NCI-H1105 treated with DMSO at 0.1 percent for 48 hours (cell line): Measurements from ENCODE around the gene SGMS1.
"Not testable (repeated sequence)": the region's sequence is repeated elsewhere in the genome, so short reads cannot be mapped to it uniquely, and the experiment has no call there.

Experiments used
- DNase-seq: peaks from one replicate; lab custom pipeline; 2025; lab: John Stamatoyannopoulos, UW

SGMS1 gene

GRCh38 chr10:50582046-50582445 lies 41.7 kb downstream of the SGMS1 start:
- DNase-seq = no peak

- no peak for DNase-seq
These were observed 43.4 kb downstream of the SGMS1 start for GRCh38 chr10:50580262-50580891.

- no peak for DNase-seq
These were observed 44.1 kb downstream of the SGMS1 start for GRCh38 chr10:50579491-50580261.

GRCh38 chr10:50578949-50579348 lies 44.8 kb downstream of the SGMS1 start:
- DNase-seq = no peak

GRCh38 chr10:50577681-50578350 lies 45.9 kb downstream of the SGMS1 start:
- no peak for DNase-seq

- DNase-seq = no peak
These were observed 46.7 kb downstream of the SGMS1 start for GRCh38 chr10:50577010-50577409.

- no peak for DNase-seq
These were observed 47.4 kb downstream of the SGMS1 start for GRCh38 chr10:50576245-50576815.

GRCh38 chr10:50575477-50576244 lies 48.1 kb downstream of the SGMS1 start:
- DNase-seq = no peak

- DNase-seq = no peak
These were observed 48.8 kb downstream of the SGMS1 start for GRCh38 chr10:50574931-50575330.

- DNase-seq = no peak
These were observed 49.5 kb downstream of the SGMS1 start for GRCh38 chr10:50574305-50574704.

- DNase-seq = no peak
These were observed 51.7 kb downstream of the SGMS1 start for GRCh38 chr10:50572017-50572491.

GRCh38 chr10:50568750-50569149 lies 55.0 kb downstream of the SGMS1 start:
- not testable (repeated sequence) for DNase-seq

- peak; percentile 63 for DNase-seq
These were observed 56.4 kb downstream of the SGMS1 start for GRCh38 chr10:50567384-50567783.

GRCh38 chr10:50566150-50566549 lies 57.6 kb downstream of the SGMS1 start:
- DNase-seq = no peak

- no peak for DNase-seq
These were observed 58.3 kb downstream of the SGMS1 start for GRCh38 chr10:50565301-50566083.

- DNase-seq = no peak
These were observed 59.9 kb downstream of the SGMS1 start for GRCh38 chr10:50563906-50564305.

- DNase-seq = peak; percentile 29
These were observed 61.9 kb downstream of the SGMS1 start for GRCh38 chr10:50561816-50562215.

GRCh38 chr10:50561266-50561665 lies 62.5 kb downstream of the SGMS1 start:
- no peak for DNase-seq

- DNase-seq = no peak
These were observed 63.4 kb downstream of the SGMS1 start for GRCh38 chr10:50560370-50560769.

GRCh38 chr10:50558371-50558770 lies 65.4 kb downstream of the SGMS1 start:
- DNase-seq = no peak

- no peak for DNase-seq
These were observed 66.5 kb downstream of the SGMS1 start for GRCh38 chr10:50557130-50557682.
